ENCODE measurements around the gene UCK2. TPM values are rescaled to one million over a fixed set of nuclear protein-coding genes. Genes with fewer than 3 reads are reported as not detected.
"Not testable (repeated sequence)": the region's sequence is repeated elsewhere in the genome, so short reads cannot be mapped to it uniquely, and the experiment has no call there.

Gene UCK2
- total RNA-seq, result 5.9 TPM
- long read RNA-seq, full-length matches to known transcripts, result 4 of 4 reads
- long read RNA-seq, partial matches to known transcripts, result 0 of 4 reads
- long read RNA-seq, other reads (novel, unspliced or antisense), result 0 of 4 reads

DNA sequence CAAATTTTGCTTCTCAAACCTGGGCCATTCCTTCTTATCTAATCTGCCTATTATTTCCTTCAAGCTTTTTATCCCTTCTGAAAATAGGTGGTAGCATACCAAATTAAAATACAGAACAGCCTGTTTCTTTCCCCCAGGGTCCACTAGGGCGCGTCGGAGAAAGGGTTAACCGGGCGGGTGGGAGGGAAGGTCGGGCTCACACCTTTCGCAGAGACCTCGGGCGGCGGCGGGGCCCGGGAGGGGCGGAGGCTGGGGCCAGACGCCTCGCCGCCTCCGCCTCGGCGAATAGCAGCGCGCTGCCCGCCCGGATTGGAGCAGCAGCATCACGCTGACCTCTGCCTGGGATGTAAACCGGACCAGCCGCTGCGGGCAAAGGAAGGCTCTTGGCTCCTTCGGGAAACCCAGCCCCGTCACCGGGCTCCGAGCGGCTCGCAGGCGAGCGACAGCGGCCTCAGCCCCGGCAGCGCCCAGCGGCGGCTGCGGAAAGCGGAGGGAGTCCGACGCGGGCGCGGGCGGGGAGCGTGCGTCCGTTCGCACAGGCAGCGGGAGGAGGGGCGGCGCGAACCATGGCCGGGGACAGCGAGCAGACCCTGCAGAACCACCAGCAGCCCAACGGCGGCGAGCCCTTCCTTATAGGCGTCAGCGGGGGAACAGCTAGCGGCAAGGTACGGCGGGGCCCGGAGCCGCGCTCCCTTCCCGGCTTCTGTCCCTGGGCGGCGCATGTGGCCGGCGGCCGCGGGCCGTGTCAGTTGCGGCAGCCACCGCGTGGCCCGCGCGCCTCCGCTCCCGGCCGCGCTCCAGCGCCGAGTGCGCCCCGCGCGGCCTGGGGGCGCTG is at the start of gene UCK2:
Gene UCK2 (plus strand): TSS at position 347 of the 835 bp plus-strand sequence. CDS start 220 bp downstream, at position 567.
- ATAC-seq (peak; percentile 95), DNase-seq (peak; percentile 86)
- intact Hi-C loops (cut with micrococcal nuclease), result no loop called here

DNA sequence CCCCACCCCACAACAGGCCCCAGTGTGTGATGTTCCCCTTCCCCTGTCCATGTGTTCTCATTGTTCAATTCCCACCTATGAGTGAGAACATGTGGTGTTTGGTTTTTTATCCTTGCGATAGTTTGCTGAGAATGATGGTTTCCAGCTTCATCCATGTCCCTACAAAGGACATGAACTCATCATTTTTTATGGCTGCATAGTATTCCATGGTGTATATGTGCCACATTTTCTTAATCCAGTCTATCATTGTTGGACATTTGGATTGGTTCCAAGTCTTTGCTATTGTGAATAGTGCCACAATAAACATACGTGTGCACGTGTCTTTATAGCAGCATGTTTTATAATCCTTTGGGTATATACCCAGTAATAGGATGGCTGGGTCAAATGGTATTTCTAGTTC is 49.2 kb upstream of the UCK2 start:
- DNase-seq; intact Hi-C loops (cut with micrococcal nuclease); ATAC-seq: not testable (repeated sequence)

DNA sequence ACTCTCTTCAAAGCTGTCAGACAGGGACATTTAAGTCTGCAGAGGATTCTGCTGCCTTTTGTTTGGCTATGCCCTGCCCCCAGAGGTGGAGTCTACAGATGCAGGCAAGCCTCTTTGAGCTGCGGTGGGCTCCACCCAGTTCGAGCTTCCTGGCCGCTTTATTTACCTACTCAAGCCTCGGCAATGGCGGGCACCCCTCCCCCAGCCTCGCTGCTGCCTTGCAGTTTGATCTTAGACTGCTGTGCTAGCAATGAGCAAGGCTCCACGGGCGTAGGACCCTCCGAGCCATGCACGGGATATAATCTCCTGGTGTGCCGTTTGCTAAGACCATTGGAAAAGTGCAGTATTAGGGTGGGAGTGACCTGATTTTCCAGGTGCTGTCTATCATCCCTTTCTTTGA is 43.9 kb upstream of the UCK2 start:
- intact Hi-C loops (cut with micrococcal nuclease); DNase-seq; ATAC-seq: not testable (repeated sequence)

DNA sequence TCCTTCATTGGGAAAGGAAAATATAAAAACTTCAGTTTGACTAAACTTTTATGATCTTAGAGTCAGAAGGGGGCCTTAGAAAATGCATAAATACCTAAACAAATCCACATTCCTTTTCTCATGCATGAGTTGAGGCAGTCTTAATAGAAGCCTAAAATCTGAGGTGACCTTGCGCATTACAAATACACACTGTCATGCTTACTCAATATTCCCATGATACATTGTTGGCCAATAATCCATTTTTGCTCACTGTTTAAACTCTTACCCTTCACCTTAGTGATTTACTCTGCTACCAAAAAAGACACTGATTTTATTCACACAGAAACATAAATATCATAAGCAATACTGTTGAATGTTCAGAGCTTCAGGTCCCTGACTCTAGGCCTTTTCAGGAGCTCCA is 39.7 kb upstream of the UCK2 start:
- no peak for ATAC-seq
- intact Hi-C loops (cut with micrococcal nuclease), result no loop called here
- DNase-seq, result no peak

DNA sequence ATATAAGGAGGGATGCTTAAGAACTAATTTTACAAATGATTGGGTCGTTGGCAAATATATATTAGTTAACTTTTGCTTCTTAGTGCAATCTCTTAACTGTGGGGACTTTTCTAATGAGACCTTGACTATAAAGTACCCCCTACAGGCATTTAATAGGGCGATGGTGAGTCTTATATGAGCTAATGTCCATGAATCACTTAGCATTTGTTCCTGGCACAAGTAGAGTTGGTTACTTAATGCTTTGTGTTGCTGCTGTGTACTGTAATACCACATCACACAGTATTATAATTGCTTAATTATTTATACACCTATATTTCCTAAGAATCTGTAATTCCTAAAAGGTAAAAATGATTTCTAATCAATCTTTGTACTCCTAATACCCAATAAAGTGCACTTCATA is 33.5 kb upstream of the UCK2 start:
- ATAC-seq (no peak), DNase-seq (no peak)
- intact Hi-C loops (cut with micrococcal nuclease), result no loop called here

DNA sequence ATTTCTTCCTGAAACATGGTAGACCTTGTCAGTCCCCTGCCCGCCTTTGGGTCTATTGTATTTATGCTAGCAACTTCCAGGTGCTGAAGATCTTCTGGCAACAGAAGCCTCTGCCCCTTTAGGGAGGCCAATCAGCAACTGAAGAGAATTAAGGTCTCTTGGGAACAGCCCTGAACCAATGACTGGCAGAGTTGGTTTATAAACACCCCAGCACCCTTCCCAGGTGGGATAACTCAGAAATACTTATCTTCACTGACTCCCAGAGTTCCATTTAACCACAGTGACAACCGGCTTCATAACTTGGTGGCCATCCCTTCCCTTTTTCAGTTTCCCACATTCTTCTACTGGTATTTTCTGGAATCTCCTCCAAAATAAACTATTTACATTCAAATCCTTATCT is 31.5 kb upstream of the UCK2 start:
- no peak for ATAC-seq
- intact Hi-C loops (cut with micrococcal nuclease), result no loop called here
- DNase-seq, result no peak

DNA sequence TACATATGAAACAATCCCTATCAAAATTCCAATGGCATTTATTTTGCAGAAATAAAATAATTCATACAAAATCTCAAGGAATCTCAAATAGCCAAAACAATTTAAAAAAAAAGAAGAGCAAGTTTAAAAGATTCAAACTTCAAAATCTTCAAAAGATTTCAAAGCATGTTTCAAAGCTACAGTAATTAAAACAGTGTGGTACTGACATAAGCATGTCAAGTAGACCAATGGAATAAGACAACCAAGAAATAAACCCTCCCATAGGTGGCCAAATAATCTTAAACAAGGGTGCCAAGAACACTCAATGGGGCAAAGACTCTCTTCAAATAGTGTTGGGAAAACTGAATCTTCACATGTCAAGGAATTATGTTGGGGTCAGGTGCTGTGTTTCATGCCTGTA is 28.0 kb upstream of the UCK2 start:
- DNase-seq (no peak), ATAC-seq (no peak)
- intact Hi-C loops (cut with micrococcal nuclease), result no loop called here

DNA sequence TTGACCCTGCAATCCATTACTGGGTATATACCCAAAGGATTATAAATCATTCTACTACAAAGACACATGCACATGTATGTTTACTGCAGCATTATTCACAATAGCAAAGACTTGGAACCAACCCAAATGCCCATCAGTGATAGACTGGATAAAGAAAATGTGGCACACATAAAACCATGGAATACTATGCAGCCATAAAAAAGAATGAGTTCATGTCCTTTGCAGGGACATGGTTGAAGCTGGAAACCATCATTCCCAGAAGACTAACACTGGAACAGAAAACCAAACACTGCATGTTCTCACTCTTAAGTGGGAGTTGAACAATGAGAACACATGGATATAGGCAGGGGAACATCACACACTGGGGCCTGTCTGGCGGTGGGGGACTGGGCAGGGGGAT is 22.9 kb upstream of the UCK2 start:
- ATAC-seq; DNase-seq; intact Hi-C loops (cut with micrococcal nuclease): not testable (repeated sequence)

DNA sequence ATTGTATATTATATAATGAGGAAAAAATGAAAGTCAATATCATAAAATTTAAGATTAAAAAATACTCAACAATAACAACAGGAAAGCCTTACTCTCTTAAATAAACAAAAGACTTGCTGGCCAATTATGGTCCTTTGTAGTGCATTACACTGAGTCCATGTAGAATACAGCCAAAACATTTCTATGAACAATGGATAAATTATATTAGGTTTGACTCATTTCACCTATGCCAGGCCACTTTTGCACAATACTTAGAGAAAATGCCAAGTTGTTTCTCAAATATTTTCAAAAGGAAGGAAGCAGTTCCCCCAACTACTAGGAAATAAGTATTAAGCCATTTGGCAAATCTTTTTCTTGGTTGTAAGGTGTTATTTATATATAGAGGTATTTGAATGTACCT is 19.8 kb upstream of the UCK2 start:
- no peak for DNase-seq
- intact Hi-C loops (cut with micrococcal nuclease), result no loop called here
- no peak for ATAC-seq

DNA sequence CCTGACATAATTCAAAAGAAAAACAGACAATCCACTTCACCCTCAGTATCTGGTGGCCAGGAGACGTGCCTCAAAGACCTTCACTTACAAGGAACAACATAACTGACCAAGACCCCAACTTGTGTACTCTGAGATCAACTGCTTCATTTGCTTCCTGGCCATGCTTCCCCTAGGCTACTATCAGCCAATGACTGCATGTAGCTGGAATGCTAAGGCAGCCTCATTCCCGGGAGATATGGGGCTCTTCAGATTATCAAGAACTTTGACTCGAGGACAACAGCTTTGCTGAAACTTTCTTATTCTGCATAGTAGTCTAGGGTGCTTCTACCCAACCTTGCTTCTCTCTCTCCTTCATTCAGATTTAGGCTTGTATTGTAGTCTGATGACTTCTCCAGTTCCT is 11.7 kb upstream of the UCK2 start:
- intact Hi-C loops (cut with micrococcal nuclease), result no loop called here
- peak; percentile 78 for ATAC-seq
- no peak for DNase-seq

DNA sequence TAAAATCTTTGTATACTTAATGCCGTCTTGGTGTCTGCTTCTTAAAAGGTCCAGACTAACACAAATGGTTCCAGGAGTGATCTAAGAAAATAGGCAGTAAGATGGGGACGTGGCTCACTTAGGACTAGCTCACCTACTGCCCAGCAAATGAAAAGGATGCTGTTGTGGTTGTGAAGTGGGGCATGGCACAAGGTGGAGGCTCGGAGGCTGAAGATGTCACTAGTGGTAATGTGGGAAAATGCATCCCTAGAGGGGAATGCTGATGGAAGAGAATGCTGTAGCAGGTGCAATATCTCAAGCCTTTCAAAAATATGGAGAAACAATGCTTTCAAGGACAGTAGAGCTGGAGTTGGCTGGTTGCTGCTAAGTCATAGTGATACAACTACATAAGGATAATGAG is 11.3 kb upstream of the UCK2 start:
- intact Hi-C loops (cut with micrococcal nuclease), result no loop called here
- ATAC-seq (no peak), DNase-seq (no peak)

DNA sequence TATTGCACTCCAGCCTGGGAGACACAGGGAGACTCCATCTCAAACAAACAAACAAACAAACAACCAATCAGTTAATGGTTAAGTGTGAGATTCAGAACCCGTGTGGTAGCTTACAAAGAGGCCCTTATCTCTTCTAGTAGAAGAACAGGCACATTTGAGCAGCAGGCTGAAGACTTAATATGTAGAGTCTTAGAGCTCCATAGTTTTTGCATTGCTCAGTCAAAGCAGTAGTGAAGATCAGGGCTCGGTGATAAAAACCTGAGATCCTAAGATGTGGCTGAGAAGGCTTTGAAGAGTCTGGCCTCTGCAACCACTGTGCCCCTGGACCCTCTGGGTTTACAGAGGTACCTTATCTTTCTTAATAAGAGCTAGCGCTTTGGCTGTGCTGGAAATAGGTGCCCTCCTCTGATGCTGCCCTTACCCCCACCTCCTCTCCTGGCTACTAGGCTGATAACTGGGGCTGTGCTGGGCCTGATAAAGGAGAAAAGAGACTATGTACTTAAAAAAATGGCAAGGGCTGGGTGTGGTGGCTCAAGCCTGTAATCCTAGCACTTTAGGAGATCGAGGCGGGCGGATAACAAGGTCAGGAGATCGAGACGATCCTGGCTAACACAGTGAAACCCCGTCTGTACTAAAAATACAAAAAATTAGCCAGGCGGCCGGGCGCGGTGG is 10.5 kb upstream of the UCK2 start:
- intact Hi-C loops (cut with micrococcal nuclease), result no loop called here
- DNase-seq (no peak), ATAC-seq (peak; percentile 68)

DNA sequence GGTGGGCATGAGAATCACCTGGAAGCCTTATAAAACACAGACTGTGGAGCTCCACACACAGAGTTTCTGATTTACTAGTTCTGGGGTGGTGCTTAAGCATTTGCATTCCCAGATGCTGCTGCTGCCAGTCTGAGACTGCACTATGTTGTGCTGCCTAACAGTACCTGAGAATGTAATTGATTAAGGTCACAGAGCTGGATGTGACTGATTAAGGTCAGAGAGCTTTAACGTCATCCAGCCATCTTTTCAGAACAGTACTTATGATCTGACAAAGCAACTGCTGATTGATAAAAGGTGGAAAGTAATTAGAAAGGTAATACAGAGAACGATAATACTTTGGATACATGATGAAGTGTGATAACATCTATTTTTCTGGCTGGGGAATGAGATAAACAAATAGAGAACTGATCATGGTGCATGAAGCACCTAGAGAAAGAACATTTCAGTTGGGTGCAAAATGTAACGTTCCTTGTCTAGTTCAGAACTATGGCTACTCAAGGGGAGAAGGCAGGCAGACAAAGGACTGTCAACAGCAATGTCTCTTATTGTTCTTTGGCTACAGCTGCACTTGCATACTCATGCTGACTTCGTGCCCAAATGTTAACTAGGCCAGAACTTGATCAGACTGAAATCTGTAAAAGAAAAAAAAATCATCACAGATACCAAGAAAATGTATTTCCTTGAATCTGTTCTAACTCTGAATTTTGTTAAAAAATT is 3.7 kb upstream of the UCK2 start:
- ATAC-seq, result no peak
- intact Hi-C loops (cut with micrococcal nuclease), result no loop called here

DNA sequence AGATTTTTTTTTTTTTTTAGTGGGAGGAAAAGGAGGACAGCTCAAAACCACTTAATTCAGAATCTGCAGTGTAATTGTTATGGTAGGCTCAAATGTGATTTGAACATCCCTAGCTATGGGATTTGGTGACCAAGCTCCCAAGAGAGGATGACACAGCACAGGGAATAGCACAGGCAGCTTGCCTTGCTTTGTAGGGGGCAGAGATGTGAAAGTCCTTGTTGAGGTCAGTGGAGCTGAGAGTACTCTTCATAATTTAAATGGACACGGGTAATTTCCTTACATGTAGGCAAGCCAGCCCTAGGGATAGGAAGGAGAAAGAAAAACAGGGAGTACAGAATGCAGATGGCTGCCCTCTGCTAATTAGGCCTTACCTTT is 3.2 kb upstream of the UCK2 start:
- ATAC-seq, result no peak
- intact Hi-C loops (cut with micrococcal nuclease), result no loop called here
- no peak for DNase-seq

More for the DNA sequence above, 3.7 kb upstream of the UCK2 start:
- no peak for DNase-seq

DNA sequence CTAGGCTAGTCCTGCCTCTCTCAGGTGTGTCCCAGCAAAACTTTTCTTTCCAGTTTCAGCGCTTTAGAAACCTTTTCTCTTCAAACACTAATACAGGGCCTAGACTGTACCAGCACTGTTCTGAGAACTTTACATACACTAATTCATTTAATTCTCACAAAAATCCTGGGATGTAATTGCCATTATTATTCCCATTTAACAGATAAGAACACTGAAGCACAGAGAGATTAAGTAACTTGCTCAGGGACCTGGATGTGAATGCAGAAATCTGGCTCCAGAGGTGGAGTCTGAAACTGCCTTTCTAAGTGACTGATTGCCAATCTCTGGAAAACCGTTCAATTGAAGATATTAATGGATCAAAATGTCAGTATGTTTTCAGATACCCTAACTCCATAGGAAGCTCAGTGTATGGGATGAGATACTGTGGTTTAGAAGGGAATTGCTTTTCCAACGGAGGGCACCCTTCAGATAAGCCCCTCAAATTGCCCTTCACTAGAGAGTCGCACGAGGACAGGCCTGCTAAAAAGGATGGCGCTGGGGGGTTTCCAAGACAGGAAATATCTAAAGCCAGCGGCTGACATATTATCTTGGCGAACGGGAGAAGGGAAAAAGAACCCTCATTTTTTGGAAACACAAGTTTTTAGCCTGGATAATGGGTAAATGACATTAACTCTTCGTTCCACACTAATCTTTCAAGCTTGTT is 698 bp upstream of the UCK2 start:
- intact Hi-C loops (cut with micrococcal nuclease), result no loop called here
- DNase-seq, result no peak
- ATAC-seq, result no peak

DNA sequence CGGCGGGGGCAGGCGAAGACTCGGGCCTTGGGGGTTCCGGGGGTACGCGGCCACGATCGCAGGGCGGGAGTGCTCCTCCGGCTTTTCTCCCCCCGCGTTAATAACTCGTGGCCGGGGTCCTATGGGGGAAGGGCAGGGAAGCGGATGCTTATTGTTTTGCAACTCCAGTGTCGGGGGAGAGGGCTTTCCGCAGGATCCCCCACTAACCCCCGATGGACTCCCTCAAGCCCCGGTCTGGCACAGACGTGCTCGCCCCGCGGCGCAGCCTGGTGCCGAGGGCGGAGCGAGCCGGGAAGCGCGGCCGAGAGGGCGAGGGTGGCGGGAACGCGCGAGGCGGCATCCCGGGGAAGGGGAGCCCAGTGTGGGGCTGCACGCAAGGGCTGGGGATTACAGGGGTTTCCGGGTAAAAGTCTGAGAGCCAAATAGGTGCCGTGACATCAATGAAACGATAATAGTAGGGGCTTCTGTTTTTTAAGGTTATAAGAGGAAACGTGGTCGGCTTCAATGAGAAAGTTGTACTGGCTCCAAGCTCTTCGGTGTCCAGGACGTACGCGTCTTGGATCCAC is 772 bp downstream of the UCK2 start:
- DNase-seq (peak; percentile 57), ATAC-seq (peak; percentile 47)
- intact Hi-C loops (cut with micrococcal nuclease), result no loop called here

DNA sequence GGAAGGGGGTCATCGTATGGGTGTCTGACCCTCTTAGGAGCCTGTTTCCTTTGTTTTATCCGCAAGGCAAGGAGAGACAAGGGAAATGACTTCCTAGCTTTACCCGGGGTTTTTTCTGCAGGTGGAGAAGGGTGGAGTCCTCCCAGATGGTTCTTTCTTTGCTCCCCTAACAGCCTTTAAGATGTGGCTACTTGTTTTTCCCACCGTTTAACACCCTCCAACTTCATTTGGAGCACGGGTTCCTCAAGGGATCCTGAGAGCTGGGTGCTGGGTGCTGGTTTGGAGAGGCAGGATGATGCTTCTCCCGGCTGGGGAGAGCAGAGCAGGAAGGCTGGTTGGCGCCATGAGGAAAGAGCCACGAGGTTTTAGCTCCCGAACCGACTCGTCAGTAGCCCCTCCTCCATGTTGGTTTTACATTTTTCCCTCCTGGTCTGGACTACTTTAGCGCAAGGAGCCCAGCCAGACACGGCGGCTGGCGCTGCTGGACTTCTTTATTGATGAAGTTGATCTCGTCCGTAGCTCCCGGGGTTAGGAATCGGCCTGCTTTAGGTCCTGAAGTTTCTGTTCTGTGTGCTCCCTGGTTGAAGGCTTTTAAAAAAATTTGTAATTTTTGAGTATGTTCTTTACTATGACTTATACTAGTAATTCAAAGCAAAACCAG is 1.4 kb downstream of the UCK2 start:
- ATAC-seq, result peak; percentile 50
- peak; percentile 53 for DNase-seq
- intact Hi-C loops (cut with micrococcal nuclease), result no loop called here

DNA sequence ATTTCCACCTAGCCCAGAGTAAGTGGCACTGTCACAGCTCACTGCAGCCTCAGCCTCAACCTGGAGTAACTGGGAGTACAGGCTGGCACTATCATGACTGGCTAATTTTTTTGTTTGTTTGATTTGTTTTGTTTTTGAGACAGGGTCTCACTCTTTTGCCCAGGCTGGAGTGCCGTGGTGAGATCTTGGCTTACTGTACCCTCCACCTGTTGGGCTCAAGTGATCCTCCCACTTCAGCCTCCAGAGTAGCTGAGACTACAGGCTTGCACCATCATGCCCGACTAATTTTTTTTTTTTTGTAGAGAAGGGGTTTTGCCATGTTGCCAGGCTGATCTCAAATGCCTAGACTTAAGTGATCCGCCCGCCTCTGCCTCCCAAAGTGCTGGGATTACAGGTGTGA is 2.5 kb downstream of the UCK2 start:
- no peak for ATAC-seq
- intact Hi-C loops (cut with micrococcal nuclease), result no loop called here
- no peak for DNase-seq

DNA sequence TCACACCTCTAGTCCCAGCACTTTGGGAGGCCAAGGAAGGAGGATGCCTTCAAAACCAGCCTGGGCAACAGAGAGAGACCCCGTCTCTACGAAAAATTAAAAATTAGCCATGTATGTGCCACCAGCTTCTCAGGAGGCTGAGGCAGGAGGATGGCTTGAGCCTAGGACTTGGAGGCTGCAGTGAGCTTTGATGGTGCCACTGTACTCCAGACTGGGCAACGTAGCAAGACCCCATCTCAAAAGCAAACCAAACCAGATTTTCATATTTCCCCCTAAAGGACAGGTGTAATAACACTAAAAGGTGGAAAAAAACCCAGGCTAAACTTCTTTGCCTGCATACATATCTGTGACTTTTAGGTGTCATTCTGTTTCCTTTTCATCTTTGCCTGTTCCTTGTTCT is 3.7 kb downstream of the UCK2 start:
- ATAC-seq (no peak), DNase-seq (no peak)
- intact Hi-C loops (cut with micrococcal nuclease), result no loop called here

All from left ventricle myocardium superior (tissue), 1 donor.